ENCODE data around the gene NR1I3. TPM values are rescaled to one million over a fixed set of nuclear protein-coding genes. Genes with fewer than 3 reads are reported as not detected.

Gene NR1I3
- total RNA-seq, 1 donor from 2014 or later: not detected

DNA sequence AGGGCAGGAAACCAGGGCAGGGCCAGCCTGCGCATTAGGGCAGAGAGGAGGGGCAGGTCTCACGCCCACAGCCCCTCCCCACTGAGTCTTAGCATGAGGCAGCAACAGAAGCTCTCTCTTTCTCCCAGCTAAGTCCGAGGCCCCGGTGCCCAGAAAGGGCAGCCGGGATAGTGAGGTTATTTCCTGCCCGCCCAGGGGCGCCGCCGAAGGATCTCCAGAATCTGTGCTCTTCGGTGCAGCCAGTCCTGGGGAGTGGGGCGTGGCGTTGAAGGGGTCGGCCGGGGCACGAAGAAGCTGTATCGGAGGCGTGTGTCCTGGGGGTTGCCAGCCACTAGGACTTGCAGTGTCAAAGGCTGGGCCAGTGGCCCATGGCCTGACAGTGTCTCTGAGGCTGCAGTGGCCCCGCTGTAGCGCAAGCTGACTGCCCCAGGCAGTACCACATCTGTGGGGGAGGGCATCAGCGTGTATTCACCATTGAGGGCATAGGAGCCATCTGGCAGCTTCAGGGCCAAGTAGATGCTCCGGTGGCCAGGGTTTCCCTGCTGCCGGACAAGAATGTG is 47.0 kb downstream of the NR1I3 start:
- peak; percentile 31 for DNase-seq (ENCODE audit: low read depth, low spot score)
- Mint-ChIP-seq H3K9me3 (no peaks in the 10 kb centered on the region), H3K27ac (ENCODE audit: unreplicated experiment) (peak overlapping the region; percentile 97), H3K27me3 (ENCODE audit: low read depth) (no peaks in the 10 kb centered on the region), H3K4me1 (peaks cover 26% of the 10 kb centered on the region), H3K4me3 (peak overlapping the region; percentile 78), H3K36me3 (ENCODE audit: low read depth) (no peaks in the 10 kb centered on the region)
- no peak for TF ChIP-seq CTCF (conservative IDR thresholded peaks at IDR 0.05)

- DNase-seq (ENCODE audit: low read depth, low spot score): no peak
- H3K4me1 Mint-ChIP-seq: peaks cover 29% of the 10 kb centered on the region
- H3K27ac Mint-ChIP-seq (ENCODE audit: unreplicated experiment): no peak overlapping the region
- no peak overlapping the region for H3K4me3 Mint-ChIP-seq
- no peaks in the 10 kb centered on the region for H3K27me3 Mint-ChIP-seq (ENCODE audit: low read depth)
- no peaks in the 10 kb centered on the region for H3K36me3 Mint-ChIP-seq (ENCODE audit: low read depth)
- no peaks in the 10 kb centered on the region for H3K9me3 Mint-ChIP-seq
- no peak for TF ChIP-seq CTCF (conservative IDR thresholded peaks at IDR 0.05)
Measured at GRCh38 chr1:161189036-161189435, 49.0 kb downstream of the NR1I3 start.

GRCh38 chr1:161188381-161188780 is 49.6 kb downstream of the NR1I3 start:
- H3K36me3 Mint-ChIP-seq (ENCODE audit: low read depth): no peaks in the 10 kb centered on the region
- H3K4me1 Mint-ChIP-seq: peaks cover 29% of the 10 kb centered on the region
- H3K27me3 Mint-ChIP-seq (ENCODE audit: low read depth): no peaks in the 10 kb centered on the region
- no peak overlapping the region for H3K4me3 Mint-ChIP-seq
- TF ChIP-seq CTCF (conservative IDR thresholded peaks at IDR 0.05): no peak
- no peak for DNase-seq (ENCODE audit: low read depth, low spot score)
- no peak overlapping the region for H3K27ac Mint-ChIP-seq (ENCODE audit: unreplicated experiment)
- H3K9me3 Mint-ChIP-seq: no peaks in the 10 kb centered on the region

GRCh38 chr1:161187311-161187710 is 50.7 kb downstream of the NR1I3 start:
- H3K9me3 Mint-ChIP-seq: no peaks in the 10 kb centered on the region
- H3K4me1 Mint-ChIP-seq: peaks cover 23% of the 10 kb centered on the region
- no peak overlapping the region for H3K4me3 Mint-ChIP-seq
- H3K27me3 Mint-ChIP-seq (ENCODE audit: low read depth): no peaks in the 10 kb centered on the region
- TF ChIP-seq CTCF (conservative IDR thresholded peaks at IDR 0.05): no peak
- H3K27ac Mint-ChIP-seq (ENCODE audit: unreplicated experiment): no peak overlapping the region
- H3K36me3 Mint-ChIP-seq (ENCODE audit: low read depth): no peaks in the 10 kb centered on the region
- no peak for DNase-seq (ENCODE audit: low read depth, low spot score)

DNA sequence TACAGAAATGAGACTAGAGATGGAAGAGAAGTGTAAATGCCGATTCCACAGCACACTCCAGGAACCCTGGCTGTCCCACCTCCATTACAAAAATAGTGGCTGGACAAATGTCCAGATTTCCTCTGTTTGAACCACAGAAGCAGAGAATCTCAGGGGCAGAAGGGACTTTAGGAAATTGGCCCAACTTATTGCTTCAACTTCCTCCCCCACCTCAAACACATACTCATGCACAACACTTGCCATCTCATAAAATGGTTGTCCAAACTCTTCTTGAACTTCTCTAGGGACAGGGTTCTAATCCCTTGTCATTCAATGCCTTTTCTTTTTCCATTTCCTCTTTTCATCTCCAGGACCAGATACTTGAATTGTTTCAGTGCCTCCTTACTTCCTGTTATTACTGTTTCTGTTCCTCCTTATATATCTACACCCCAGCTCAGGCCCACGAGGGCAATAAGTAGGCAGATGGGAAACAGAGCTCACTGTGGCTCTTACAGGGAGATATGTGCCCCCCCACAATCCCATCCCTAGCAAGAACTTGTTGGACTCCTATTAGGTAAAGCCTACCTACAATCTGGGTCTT is 52.2 kb downstream of the NR1I3 start:
- Mint-ChIP-seq H3K27ac (ENCODE audit: unreplicated experiment) (no peak overlapping the region), H3K27me3 (ENCODE audit: low read depth) (no peaks in the 10 kb centered on the region), H3K9me3 (no peaks in the 10 kb centered on the region), H3K36me3 (ENCODE audit: low read depth) (no peaks in the 10 kb centered on the region), H3K4me1 (peaks cover 8% of the 10 kb centered on the region), H3K4me3 (no peak overlapping the region)
- TF ChIP-seq CTCF (conservative IDR thresholded peaks at IDR 0.05): no peak
- DNase-seq (ENCODE audit: low read depth, low spot score): no peak
